ENCODE results near the gene TANGO6. TPM values are rescaled to one million over a fixed set of nuclear protein-coding genes. Genes with fewer than 3 reads are reported as not detected.

Gene TANGO6
- polyA plus RNA-seq, 2 of the 4 experiments (the other 2 are of a cell fraction), result 8.1 to 19.5 TPM

DNA sequence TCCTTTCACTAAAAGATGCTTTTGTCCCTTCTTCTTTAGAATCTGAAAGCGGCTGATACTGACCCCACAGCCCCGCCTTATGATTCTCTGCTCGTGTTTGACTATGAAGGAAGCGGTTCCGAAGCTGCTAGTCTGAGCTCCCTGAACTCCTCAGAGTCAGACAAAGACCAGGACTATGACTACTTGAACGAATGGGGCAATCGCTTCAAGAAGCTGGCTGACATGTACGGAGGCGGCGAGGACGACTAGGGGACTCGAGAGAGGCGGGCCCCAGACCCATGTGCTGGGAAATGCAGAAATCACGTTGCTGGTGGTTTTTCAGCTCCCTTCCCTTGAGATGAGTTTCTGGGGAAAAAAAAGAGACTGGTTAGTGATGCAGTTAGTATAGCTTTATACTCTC, 10.1 kb upstream of the TANGO6 start:
- POLR2A ChIA-PET, result interaction anchor here (0.6 kb wide), 1 partner anchor 47 kb away, joined by 3 read pairs; no protein-coding TSS in a partner anchor
- ATAC-seq, result no peak
- Histone ChIP-seq H3K4me3 (no peak overlapping the region), H3K4me1 (no peaks in the 10 kb centered on the region), H3K4me2 (no peak overlapping the region), H3K9me3 (no peaks in the 10 kb centered on the region), H3K27ac (no peak overlapping the region)
- FAIRE-seq, result no peak
- CTCF ChIA-PET, result interaction anchor here (0.6 to 1.9 kb wide), 5 partner anchors 14 to 129 kb away, joined by 3 to 5 read pairs (median 4); no protein-coding TSS in a partner anchor
- TF ChIP-seq SREBF2 (IDR thresholded peaks at IDR 0.05) (no peak), CHD2 (IDR thresholded peaks at IDR 0.05; ENCODE audit: low read length, partially characterized antibody) (no peak), FOSB (CRISPR knock-in tag; IDR thresholded peaks at IDR 0.05) (no peak), EP300 (IDR thresholded peaks at IDR 0.05) (no peak), HEYL (CRISPR knock-in tag; IDR thresholded peaks at IDR 0.05) (no peak), HOXB5 (CRISPR knock-in tag; IDR thresholded peaks at IDR 0.05) (no peak)
- TF ChIP-seq, protein P1, sequence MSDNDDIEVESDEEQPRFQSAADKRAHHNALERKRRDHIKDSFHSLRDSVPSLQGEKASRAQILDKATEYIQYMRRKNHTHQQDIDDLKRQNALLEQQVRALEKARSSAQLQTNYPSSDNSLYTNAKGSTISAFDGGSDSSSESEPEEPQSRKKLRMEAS (IDR thresholded peaks at IDR 0.05), result no peak
- TF ChIP-seq, protein P2, sequence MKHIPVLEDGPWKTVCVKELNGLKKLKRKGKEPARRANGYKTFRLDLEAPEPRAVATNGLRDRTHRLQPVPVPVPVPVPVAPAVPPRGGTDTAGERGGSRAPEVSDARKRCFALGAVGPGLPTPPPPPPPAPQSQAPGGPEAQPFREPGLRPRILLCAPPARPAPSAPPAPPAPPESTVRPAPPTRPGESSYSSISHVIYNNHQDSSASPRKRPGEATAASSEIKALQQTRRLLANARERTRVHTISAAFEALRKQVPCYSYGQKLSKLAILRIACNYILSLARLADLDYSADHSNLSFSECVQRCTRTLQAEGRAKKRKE (CRISPR knock-in tag; IDR thresholded peaks at IDR 0.05; ENCODE audit: low read depth), result no peak
- TF ChIP-seq, protein P3, sequence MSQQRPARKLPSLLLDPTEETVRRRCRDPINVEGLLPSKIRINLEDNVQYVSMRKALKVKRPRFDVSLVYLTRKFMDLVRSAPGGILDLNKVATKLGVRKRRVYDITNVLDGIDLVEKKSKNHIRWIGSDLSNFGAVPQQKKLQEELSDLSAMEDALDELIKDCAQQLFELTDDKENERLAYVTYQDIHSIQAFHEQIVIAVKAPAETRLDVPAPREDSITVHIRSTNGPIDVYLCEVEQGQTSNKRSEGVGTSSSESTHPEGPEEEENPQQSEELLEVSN (IDR thresholded peaks at IDR 0.05; ENCODE audit: borderline replicate concordance, low read depth), result no peak
- TF ChIP-seq, protein P4, sequence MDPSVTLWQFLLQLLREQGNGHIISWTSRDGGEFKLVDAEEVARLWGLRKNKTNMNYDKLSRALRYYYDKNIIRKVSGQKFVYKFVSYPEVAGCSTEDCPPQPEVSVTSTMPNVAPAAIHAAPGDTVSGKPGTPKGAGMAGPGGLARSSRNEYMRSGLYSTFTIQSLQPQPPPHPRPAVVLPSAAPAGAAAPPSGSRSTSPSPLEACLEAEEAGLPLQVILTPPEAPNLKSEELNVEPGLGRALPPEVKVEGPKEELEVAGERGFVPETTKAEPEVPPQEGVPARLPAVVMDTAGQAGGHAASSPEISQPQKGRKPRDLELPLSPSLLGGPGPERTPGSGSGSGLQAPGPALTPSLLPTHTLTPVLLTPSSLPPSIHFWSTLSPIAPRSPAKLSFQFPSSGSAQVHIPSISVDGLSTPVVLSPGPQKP (IDR thresholded peaks at IDR 0.05; ENCODE audit: low read depth, low read length), result no peak
- WGBS (ENCODE audit: missing lambda C conversion rate), result 86% methylated on average over 14 of the region's 14 CpGs
- DNase-seq (ENCODE audit: low read depth in 1 of 2, low spot score in 1 of 2), result no peak

DNA sequence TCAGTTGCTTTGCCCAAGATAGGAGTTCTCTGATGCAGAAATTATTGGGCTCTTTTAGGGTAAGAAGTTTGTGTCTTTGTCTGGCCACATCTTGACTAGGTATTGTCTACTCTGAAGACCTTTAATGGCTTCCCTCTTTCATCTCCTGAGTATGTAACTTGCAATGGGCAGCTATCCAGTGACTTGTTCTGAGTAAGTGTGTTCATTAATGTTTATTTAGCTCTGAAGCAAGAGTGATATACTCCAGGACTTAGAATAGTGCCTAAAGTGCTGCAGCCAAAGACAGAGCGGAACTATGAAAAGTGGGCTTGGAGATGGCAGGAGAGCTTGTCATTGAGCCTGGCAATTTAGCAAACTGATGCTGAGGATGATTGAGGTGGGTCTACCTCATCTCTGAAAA, 8.8 kb upstream of the TANGO6 start:
- ChIA-PET POLR2A (no interaction called here), CTCF (interaction anchor here (1.0 to 2.0 kb wide), 6 partner anchors 9 to 306 kb away, joined by 3 to 8 read pairs (median 4); partner anchors contain the start of gene TANGO6)
- DNase-seq (ENCODE audit: low read depth in 1 of 2, low spot score in 1 of 2) (no peak), ATAC-seq (no peak), FAIRE-seq (no peak)
- no peak overlapping the region for H3K4me3 ChIP-seq
- TF ChIP-seq ZNF302 (CRISPR knock-in tag; IDR thresholded peaks at IDR 0.05) (no peak), KDM5A (IDR thresholded peaks at IDR 0.05) (no peak)
- TF ChIP-seq, protein P5, sequence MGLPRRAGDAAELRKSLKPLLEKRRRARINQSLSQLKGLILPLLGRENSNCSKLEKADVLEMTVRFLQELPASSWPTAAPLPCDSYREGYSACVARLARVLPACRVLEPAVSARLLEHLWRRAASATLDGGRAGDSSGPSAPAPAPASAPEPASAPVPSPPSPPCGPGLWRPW (IDR thresholded peaks at IDR 0.05), result no peak
- WGBS (ENCODE audit: missing lambda C conversion rate), result 100% methylated on average over 1 of the region's 1 CpG
- H3K9me3 ChIP-seq, result no peaks in the 10 kb centered on the region
- no peak overlapping the region for H3K27ac ChIP-seq
- no peak overlapping the region for H3K4me2 ChIP-seq
- H3K4me1 ChIP-seq, result no peaks in the 10 kb centered on the region

DNA sequence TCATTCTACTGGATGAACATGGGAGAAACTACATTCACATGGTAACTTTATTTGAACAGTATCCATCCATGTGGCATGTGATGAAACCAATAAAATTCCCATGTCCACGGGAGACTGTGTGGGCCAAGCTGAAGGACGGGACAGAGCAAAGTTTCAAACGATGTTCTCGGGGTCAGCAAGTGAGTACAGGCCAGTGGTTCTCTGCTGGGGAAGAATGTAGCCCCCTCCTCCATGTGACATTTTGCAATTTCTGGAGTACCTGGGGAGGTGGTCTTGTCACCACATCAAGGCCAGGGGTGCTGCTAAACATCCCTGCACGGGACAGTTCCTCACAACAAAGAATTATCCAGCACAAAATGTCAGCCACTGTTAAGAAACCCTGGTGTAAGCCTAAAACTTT, 7.4 kb upstream of the TANGO6 start:
- POLR2A ChIA-PET, result no interaction called here
- H3K4me3 ChIP-seq, result no peak overlapping the region
- no peak overlapping the region for H3K4me2 ChIP-seq
- WGBS (ENCODE audit: missing lambda C conversion rate), result 78% methylated on average over 5 of the region's 5 CpGs
- ATAC-seq, result no peak
- no peaks in the 10 kb centered on the region for H3K4me1 ChIP-seq
- no peak for DNase-seq (ENCODE audit: low read depth in 1 of 2, low spot score in 1 of 2)
- no peaks in the 10 kb centered on the region for H3K9me3 ChIP-seq
- no peak overlapping the region for H3K27ac ChIP-seq
- CTCF ChIA-PET, result interaction anchor here (1.0 kb wide), 1 partner anchor 9 kb away, joined by 3 read pairs; no protein-coding TSS in a partner anchor
- no peak for FAIRE-seq
- TF ChIP-seq, protein P6, sequence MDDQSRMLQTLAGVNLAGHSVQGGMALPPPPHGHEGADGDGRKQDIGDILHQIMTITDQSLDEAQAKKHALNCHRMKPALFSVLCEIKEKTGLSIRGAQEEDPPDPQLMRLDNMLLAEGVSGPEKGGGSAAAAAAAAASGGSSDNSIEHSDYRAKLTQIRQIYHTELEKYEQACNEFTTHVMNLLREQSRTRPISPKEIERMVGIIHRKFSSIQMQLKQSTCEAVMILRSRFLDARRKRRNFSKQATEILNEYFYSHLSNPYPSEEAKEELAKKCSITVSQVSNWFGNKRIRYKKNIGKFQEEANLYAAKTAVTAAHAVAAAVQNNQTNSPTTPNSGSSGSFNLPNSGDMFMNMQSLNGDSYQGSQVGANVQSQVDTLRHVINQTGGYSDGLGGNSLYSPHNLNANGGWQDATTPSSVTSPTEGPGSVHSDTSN (IDR thresholded peaks at IDR 0.05), result no peak
- TF ChIP-seq RARB (CRISPR knock-in tag; IDR thresholded peaks at IDR 0.05) (no peak), MAZ (IDR thresholded peaks at IDR 0.05; ENCODE audit: borderline replicate concordance, low read depth, low read length) (no peak), HOXB5 (CRISPR knock-in tag; IDR thresholded peaks at IDR 0.05) (no peak), TP53 (CRISPR knock-in tag; IDR thresholded peaks at IDR 0.05) (no peak)
